NT2/D1 (cell line): ENCODE data around the gene CCL11.

Source experiments
- DNase-seq: peaks from one replicate; pipeline ENCODE4 v3.0.0-alpha.2; 2011; ENCODE audit warnings: low read depth, low spot score
- H3K27me3 ChIP-seq: 2 replicates; pipeline ENCODE4 v1.6.0; 2011; ENCODE audit warnings: mild to moderate bottlenecking; ENCODE audit not compliant: insufficient read length, insufficient read depth
- H3K36me3 ChIP-seq: 2 replicates; pipeline ENCODE4 v1.6.1; 2011; ENCODE audit warnings: mild to moderate bottlenecking, low read length, mixed read lengths; ENCODE audit not compliant: insufficient read depth, insufficient read length
- H3K4me1 ChIP-seq: 2 replicates; pipeline ENCODE4 v1.5.1; 2011; ENCODE audit not compliant: insufficient read depth, insufficient read length
- H3K4me3 ChIP-seq: 2 replicates; pipeline ENCODE4 v1.5.1; 2011; ENCODE audit warnings: low read depth; ENCODE audit not compliant: insufficient read length
- H3K9ac ChIP-seq: 2 replicates; pipeline ENCODE4 v1.6.0; 2011; ENCODE audit warnings: low read depth; ENCODE audit not compliant: insufficient read length
- H3K9me3 ChIP-seq: 2 replicates; pipeline ENCODE4 v1.5.1; 2011; ENCODE audit warnings: mild to moderate bottlenecking, low read length; ENCODE audit not compliant: insufficient read depth
- SUZ12 ChIP-seq: IDR thresholded peaks from 2 replicates; pipeline ENCODE4 v1.6.1; 2011; ENCODE audit not compliant: insufficient read length, insufficient read depth; ENCODE audit errors: extremely low read depth
- YY1 ChIP-seq: IDR thresholded peaks from 2 replicates; pipeline ENCODE4 v1.6.1; 2011; ENCODE audit not compliant: insufficient read length, insufficient read depth
- ZNF274 ChIP-seq: IDR thresholded peaks from 2 replicates; pipeline ENCODE4 v1.6.1; 2011; ENCODE audit warnings: mild to moderate bottlenecking, low read depth, low read length

Gene CCL11

DNA sequence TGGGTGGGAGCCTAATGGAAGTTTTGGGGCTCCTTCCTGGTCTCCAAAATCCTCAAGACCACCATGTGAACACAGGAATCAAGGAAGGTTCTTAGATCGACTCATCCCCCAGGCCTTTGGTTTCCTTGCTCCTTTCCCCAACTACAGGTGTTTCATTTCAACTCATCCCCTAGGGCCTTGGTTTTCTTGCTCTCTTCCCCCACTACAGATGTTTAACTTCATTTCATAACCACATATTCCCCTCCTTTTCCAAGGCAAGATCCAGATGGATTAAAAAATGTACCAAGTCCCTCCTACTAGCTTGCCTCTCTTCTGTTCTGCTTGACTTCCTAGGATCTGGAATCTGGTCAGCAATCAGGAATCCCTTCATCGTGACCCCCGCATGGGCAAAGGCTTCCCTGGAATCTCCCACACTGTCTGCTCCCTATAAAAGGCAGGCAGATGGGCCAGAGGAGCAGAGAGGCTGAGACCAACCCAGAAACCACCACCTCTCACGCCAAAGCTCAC, at the start of gene CCL11:
Gene CCL11, plus strand, starts transcription at position 457 of the 507 bp plus-strand sequence. CDS start 67 bp downstream, outside the sequence.
- Histone ChIP-seq H3K27me3 (no peaks in the 10 kb centered on the region), H3K4me3 (no peak within 1 kb of the TSS), H3K9ac (no peak within 1 kb of the TSS), H3K36me3 (no peaks in the 10 kb centered on the region), H3K9me3 (no peaks in the 10 kb centered on the region), H3K4me1 (no peaks in the 10 kb centered on the region)
- no peak for DNase-seq
- TF ChIP-seq SUZ12 = no peak
- TF ChIP-seq ZNF274 = no peak
- TF ChIP-seq YY1 = no peak

GRCh38 chr17:34236281-34236892, 49.2 kb upstream of the CCL11 start:
- no peak overlapping the region for H3K4me3 ChIP-seq
- no peak overlapping the region for H3K9ac ChIP-seq
- H3K27me3 ChIP-seq = no peaks in the 10 kb centered on the region
- H3K4me1 ChIP-seq = peaks cover 6% of the 10 kb centered on the region
- DNase-seq = no peak
- no peaks in the 10 kb centered on the region for H3K36me3 ChIP-seq
- TF ChIP-seq ZNF274 (no peak), YY1 (no peak), SUZ12 (no peak)
- no peaks in the 10 kb centered on the region for H3K9me3 ChIP-seq

DNA sequence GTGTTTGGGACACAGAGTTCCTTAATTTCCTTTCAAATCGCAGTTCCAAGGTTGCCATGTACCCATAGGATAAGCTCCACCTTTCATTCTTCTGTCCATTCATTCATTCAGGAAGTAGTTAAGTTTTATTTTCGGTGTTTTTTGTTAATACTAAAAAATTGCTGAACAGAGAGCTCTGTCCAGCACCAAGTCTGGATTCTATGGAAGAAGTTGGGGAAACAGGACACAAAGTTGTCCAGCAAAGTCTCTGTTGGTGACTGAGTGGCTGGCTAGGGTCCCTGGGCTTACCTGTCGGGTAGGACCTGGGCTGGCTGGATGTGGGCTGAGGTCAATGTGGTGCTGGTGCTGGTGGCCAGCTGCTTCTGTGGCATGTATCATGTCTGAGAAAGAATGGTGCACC, 48.1 kb upstream of the CCL11 start:
- H3K9me3 ChIP-seq = no peaks in the 10 kb centered on the region
- TF ChIP-seq YY1 (no peak), ZNF274 (no peak), SUZ12 (no peak)
- H3K36me3 ChIP-seq = no peaks in the 10 kb centered on the region
- no peak overlapping the region for H3K4me3 ChIP-seq
- H3K9ac ChIP-seq = no peak overlapping the region
- H3K27me3 ChIP-seq = no peaks in the 10 kb centered on the region
- DNase-seq = no peak
- peaks cover 6% of the 10 kb centered on the region for H3K4me1 ChIP-seq

DNA sequence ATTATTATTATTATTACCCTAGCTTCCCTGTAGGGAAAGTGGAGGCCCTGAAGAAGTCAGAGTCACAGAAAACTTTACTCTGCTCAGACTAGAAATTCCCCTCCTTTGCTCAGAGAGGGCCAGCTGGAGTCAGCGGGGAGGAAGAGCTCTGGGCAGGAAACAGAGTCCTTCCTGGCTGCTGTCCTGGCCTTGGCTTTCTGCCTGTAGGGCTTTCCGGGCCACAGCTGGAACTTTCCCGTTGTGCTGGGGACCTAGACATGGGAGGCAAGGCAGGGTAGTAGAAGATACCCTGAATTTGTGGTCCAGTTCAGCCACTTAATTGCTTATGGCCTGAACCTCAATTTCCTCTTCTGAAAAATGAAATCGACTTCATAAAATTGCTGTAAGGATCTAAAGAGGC, 44.5 kb upstream of the CCL11 start:
- no peaks in the 10 kb centered on the region for H3K27me3 ChIP-seq
- no peak for DNase-seq
- H3K9me3 ChIP-seq = no peaks in the 10 kb centered on the region
- H3K36me3 ChIP-seq = no peaks in the 10 kb centered on the region
- no peak for TF ChIP-seq YY1
- no peak for TF ChIP-seq SUZ12
- no peak for TF ChIP-seq ZNF274
- H3K9ac ChIP-seq = no peak overlapping the region
- peaks cover 2% of the 10 kb centered on the region for H3K4me1 ChIP-seq
- H3K4me3 ChIP-seq = no peak overlapping the region

- Histone ChIP-seq H3K27me3 (no peaks in the 10 kb centered on the region), H3K36me3 (no peaks in the 10 kb centered on the region), H3K9me3 (no peaks in the 10 kb centered on the region), H3K9ac (no peak overlapping the region), H3K4me1 (peaks cover 2% of the 10 kb centered on the region), H3K4me3 (no peak overlapping the region)
- no peak for DNase-seq
- no peak for TF ChIP-seq ZNF274
- no peak for TF ChIP-seq SUZ12
- TF ChIP-seq YY1 = no peak
Measured at GRCh38 chr17:34242587-34243363, 42.8 kb upstream of the CCL11 start.

DNA sequence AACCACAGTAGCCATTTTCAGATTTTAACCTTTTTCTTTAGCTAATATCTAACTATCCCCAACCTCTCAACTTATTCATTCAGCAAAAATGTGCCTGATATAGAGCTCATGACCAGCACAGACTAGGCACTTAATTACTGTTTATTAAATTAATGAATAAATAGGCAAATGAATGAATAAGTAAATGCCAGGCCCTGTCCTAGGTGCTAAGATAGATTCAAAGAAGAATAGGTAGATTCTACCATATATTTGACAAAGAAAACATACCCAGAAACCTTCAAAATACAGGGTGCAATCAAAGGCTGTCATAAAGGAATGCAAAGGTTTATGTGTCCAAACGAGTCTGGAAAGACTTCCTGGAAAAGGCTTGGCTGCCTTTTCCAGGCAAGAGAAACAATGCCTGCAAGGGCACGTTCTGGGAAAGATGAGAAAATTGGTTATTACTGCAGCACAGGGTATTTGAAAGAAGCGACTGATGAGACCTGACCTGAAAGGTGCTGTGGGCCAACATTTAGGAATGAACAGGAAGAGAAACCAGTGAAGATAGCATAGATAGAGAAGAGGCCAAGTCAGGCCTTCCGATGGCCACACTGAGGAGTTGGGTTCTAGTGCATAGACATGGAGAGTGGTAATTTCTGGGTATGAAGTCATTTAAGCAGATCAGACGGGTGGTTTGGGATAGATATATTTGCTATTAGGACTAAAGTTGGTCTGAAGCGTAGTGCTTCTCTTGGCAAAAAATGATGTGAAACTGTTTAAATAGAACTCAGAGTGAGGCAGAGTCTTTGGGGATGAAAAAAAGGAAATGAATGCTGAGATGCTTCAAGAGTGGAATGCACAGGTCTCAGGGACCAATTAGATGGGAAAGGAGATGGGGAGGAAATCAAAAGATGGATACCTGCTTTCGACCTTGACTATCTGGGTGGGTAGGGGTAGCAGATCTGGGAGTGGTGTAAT, 41.9 kb upstream of the CCL11 start:
- Histone ChIP-seq H3K9ac (no peak overlapping the region), H3K36me3 (no peaks in the 10 kb centered on the region), H3K4me3 (no peak overlapping the region), H3K4me1 (peaks cover 2% of the 10 kb centered on the region), H3K27me3 (no peaks in the 10 kb centered on the region), H3K9me3 (no peaks in the 10 kb centered on the region)
- TF ChIP-seq ZNF274 = no peak
- no peak for TF ChIP-seq YY1
- no peak for TF ChIP-seq SUZ12
- no peak for DNase-seq

DNA sequence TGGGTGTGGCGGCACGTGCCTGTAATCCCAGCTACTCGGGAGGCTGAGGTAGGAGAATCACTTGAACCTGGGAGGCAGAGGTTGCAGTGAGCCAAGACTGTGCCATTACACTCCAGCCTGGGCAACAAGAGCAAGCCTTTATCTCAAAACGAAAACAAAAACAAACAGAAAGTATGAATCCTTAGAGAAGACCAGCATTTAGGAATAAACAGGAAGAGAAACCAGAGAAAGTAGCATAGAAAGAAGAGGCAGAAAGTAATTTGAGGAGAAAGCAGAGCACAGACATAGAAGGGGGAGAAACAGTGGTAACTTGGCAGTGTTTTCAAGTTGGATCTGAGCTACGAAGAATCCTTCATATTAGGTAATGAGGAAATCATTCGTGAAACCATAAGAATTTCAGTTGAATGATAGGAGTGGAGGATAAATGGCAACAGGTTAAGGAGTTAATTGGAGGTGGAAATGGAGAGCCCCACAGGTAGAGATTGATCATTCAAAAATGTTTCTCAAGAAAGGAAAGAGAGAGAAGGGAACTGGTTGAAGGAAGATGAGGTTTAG, 40.1 kb upstream of the CCL11 start:
- Histone ChIP-seq H3K4me1 (peaks cover under 1% of the 10 kb centered on the region), H3K27me3 (no peaks in the 10 kb centered on the region), H3K4me3 (no peak overlapping the region), H3K36me3 (no peaks in the 10 kb centered on the region), H3K9me3 (no peaks in the 10 kb centered on the region), H3K9ac (no peak overlapping the region)
- DNase-seq = no peak
- TF ChIP-seq ZNF274 (no peak), YY1 (no peak), SUZ12 (no peak)
